ENCODE results near the gene FOXM1. TPM values are rescaled to one million over a fixed set of nuclear protein-coding genes. Genes with fewer than 3 reads are reported as not detected.
A peak's percentile ranks its signal among the peaks of the same experiment; 100 is the strongest.

Gene FOXM1
- polyA plus RNA-seq, 1 donor from 2014 or later: 0.31 TPM

- TF ChIP-seq MXI1 (conservative IDR thresholded peaks at IDR 0.05; ENCODE audit: poor library complexity, severe bottlenecking) (no peak), EP300 (conservative IDR thresholded peaks at IDR 0.05; ENCODE audit: poor library complexity, severe bottlenecking) (no peak), RAD21 (conservative IDR thresholded peaks at IDR 0.05) (no peak), CTCF (IDR thresholded peaks at IDR 0.05; ENCODE audit: poor library complexity, severe bottlenecking) (no peak), SMC3 (conservative IDR thresholded peaks at IDR 0.05; ENCODE audit: poor library complexity) (no peak), POLR2AphosphoS5 (IDR thresholded peaks at IDR 0.05) (no peak)
- TF ChIP-seq, protein P1, sequence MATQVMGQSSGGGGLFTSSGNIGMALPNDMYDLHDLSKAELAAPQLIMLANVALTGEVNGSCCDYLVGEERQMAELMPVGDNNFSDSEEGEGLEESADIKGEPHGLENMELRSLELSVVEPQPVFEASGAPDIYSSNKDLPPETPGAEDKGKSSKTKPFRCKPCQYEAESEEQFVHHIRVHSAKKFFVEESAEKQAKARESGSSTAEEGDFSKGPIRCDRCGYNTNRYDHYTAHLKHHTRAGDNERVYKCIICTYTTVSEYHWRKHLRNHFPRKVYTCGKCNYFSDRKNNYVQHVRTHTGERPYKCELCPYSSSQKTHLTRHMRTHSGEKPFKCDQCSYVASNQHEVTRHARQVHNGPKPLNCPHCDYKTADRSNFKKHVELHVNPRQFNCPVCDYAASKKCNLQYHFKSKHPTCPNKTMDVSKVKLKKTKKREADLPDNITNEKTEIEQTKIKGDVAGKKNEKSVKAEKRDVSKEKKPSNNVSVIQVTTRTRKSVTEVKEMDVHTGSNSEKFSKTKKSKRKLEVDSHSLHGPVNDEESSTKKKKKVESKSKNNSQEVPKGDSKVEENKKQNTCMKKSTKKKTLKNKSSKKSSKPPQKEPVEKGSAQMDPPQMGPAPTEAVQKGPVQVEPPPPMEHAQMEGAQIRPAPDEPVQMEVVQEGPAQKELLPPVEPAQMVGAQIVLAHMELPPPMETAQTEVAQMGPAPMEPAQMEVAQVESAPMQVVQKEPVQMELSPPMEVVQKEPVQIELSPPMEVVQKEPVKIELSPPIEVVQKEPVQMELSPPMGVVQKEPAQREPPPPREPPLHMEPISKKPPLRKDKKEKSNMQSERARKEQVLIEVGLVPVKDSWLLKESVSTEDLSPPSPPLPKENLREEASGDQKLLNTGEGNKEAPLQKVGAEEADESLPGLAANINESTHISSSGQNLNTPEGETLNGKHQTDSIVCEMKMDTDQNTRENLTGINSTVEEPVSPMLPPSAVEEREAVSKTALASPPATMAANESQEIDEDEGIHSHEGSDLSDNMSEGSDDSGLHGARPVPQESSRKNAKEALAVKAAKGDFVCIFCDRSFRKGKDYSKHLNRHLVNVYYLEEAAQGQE (IDR thresholded peaks at IDR 0.05; ENCODE audit: borderline replicate concordance): no peak
- Histone ChIP-seq H3K4me3 (ENCODE audit: low read length) (no peak overlapping the region), H3K36me3 (ENCODE audit: insufficient read depth, low read length) (peaks cover 6% of the 10 kb centered on the region), H3K4me2 (ENCODE audit: low read length) (no peak overlapping the region), H3K9me2 (ENCODE audit: insufficient read depth, low read length) (no peaks in the 10 kb centered on the region), H3K9ac (ENCODE audit: low read length) (no peak overlapping the region), H3K27ac (ENCODE audit: low read length) (no peak overlapping the region), H3K9me3 (ENCODE audit: low read length) (no peaks in the 10 kb centered on the region), H3F3A (ENCODE audit: insufficient read depth, low read length, poor library complexity, severe bottlenecking) (no peaks in the 10 kb centered on the region), H3K27me3 (ENCODE audit: insufficient read depth, low read depth, low read length) (no peaks in the 10 kb centered on the region), H3K79me2 (replicated peaks; ENCODE audit: insufficient read depth, low read length) (no peaks in the 10 kb centered on the region), H4K20me1 (ENCODE audit: insufficient read depth) (no peaks in the 10 kb centered on the region), H2AFZ (ENCODE audit: low read depth, low read length) (no peak overlapping the region)
Measured at GRCh38 chr12:2923057-2923456, 46.1 kb upstream of the FOXM1 start.

DNA sequence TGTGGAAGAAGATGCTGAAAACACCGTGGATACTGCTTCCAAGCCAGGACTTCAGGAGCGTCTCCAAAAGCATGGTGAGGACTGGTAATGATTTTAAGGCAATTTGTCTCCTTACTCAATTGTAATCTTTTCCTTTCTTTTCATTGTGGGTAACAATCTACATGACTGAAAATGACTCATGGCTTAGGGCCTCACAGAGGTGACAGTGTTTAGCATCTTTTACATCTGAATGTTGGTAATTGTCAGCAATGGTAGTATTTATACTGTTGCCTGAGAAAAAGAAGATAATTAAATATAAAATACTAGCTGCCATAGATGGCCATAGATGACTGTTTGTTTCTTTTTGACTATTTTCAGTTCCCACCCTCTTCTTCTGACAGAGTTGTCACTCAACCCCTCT, 45.4 kb upstream of the FOXM1 start:
- peaks cover 6% of the 10 kb centered on the region for H3K36me3 ChIP-seq (ENCODE audit: insufficient read depth, low read length)
- H3K4me2 ChIP-seq (ENCODE audit: low read length): no peak overlapping the region
- no peak overlapping the region for H3K4me3 ChIP-seq (ENCODE audit: low read length)
- peak overlapping the region; percentile 8 for H2AFZ ChIP-seq (ENCODE audit: low read depth, low read length)
- H3K79me2 ChIP-seq (replicated peaks; ENCODE audit: insufficient read depth, low read length): no peaks in the 10 kb centered on the region
- no peak for TF ChIP-seq SMC3 (conservative IDR thresholded peaks at IDR 0.05; ENCODE audit: poor library complexity)
- TF ChIP-seq RAD21 (conservative IDR thresholded peaks at IDR 0.05): no peak
- no peak for TF ChIP-seq EZH2 (IDR thresholded peaks at IDR 0.05; ENCODE audit: borderline replicate concordance, insufficient read depth, low read length, poor library complexity, severe bottlenecking)
- TF ChIP-seq CTCF (IDR thresholded peaks at IDR 0.05; ENCODE audit: poor library complexity, severe bottlenecking): no peak
- TF ChIP-seq TAF1 (IDR thresholded peaks at IDR 0.05; ENCODE audit: low read depth): no peak
- no peak for TF ChIP-seq EP300 (conservative IDR thresholded peaks at IDR 0.05; ENCODE audit: poor library complexity, severe bottlenecking)
- TF ChIP-seq, protein P1 (IDR thresholded peaks at IDR 0.05; ENCODE audit: borderline replicate concordance): no peak
- TF ChIP-seq MXI1 (conservative IDR thresholded peaks at IDR 0.05; ENCODE audit: poor library complexity, severe bottlenecking): no peak
- no peak for TF ChIP-seq POLR2AphosphoS5 (IDR thresholded peaks at IDR 0.05)
- H3K9ac ChIP-seq (ENCODE audit: low read length): no peak overlapping the region
- no peaks in the 10 kb centered on the region for H3F3A ChIP-seq (ENCODE audit: insufficient read depth, low read length, poor library complexity, severe bottlenecking)
- no peaks in the 10 kb centered on the region for H3K27me3 ChIP-seq (ENCODE audit: insufficient read depth, low read depth, low read length)
- H3K9me3 ChIP-seq (ENCODE audit: low read length): no peaks in the 10 kb centered on the region
- H3K27ac ChIP-seq (ENCODE audit: low read length): peak overlapping the region; percentile 31
- no peaks in the 10 kb centered on the region for H3K9me2 ChIP-seq (ENCODE audit: insufficient read depth, low read length)
- no peaks in the 10 kb centered on the region for H4K20me1 ChIP-seq (ENCODE audit: insufficient read depth)

All from neural cell (in vitro differentiated cells).